Mucosa of rectum (tissue), 2 donors: ENCODE data around the gene KCNJ14.

Source experiments
- H3K27ac ChIP-seq, 2 donors: one replicate each; pipeline ENCODE4 v1.7.0; 2013; ENCODE audit warnings: inconsistent platforms in 2 of 2, low read depth in 2 of 2, low read length in 2 of 2
- H3K27me3 ChIP-seq, 2 donors: one replicate each; pipeline ENCODE4 v1.7.0; 2013; ENCODE audit warnings: low read length in 2 of 2; ENCODE audit not compliant: control insufficient read depth in 2 of 2, insufficient read depth in 2 of 2
- H3K36me3 ChIP-seq, 2 donors: one replicate each; pipeline ENCODE4 v1.7.0; 2013; ENCODE audit warnings: low read length in 2 of 2; ENCODE audit not compliant: control insufficient read depth in 2 of 2, insufficient read depth in 2 of 2
- H3K4me1 ChIP-seq, 2 donors: one replicate each; pipeline ENCODE4 v1.7.0; 2013; ENCODE audit warnings: low read length in 2 of 2, mild to moderate bottlenecking in 1 of 2; ENCODE audit not compliant: control insufficient read depth in 2 of 2, insufficient read depth in 2 of 2
- H3K4me3 ChIP-seq, 2 donors: one replicate each; pipeline ENCODE4 v1.7.0; 2013; ENCODE audit warnings: low read length in 2 of 2
- H3K9ac ChIP-seq, 2 donors: one replicate each; pipeline ENCODE4 v1.7.0; 2013; ENCODE audit warnings: low read length in 2 of 2, low read depth in 1 of 2, mild to moderate bottlenecking in 1 of 2
- H3K9me3 ChIP-seq, 2 donors: one replicate each; pipeline ENCODE4 v1.7.0; 2013; ENCODE audit warnings: low read length in 2 of 2; ENCODE audit not compliant: control insufficient read depth in 2 of 2
- donor health status: healthy.
- donor health status: Normal muscosa, but diverticular disease.

KCNJ14 gene

DNA sequence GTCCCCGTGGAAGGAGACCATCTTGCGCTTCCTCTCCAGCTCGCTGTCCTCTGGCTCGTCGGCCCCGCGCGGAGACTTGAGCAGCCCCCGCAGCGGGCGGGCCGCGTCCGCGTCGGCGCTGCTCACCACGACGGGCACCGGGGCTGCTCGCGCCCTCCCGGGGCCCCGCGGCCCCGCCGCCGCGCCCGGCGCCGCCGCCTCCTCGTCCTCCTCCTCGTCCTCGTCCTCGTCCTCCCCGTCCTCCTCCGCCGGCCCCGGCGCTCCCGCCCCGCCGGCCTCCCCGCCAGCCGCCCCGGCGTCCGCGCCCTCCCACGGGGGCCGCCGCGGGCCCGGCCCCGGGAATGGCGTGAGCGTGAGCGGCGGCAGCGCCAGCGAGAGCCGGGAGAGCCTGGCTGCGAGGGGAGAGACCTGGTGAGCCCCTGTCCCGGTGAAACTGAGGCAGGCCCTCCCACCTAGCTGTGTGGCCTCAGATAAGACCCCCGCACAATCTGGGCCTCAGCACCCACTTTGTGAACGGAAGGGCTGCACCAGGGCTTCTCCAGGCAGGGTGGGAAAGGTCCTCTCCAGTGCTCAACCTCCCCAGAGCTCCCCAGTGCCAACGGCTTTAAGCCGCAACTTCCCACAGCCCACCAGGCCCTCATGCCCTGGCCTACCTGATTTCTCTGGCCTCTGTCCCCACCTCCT is 38.5 kb downstream of the KCNJ14 start:
- Histone ChIP-seq H3K4me3 (peak overlapping the region; percentile 65 to 74), H3K27ac (peak overlapping the region; percentile 26 to 71), H3K9ac (peak overlapping the region; percentile 57 to 72), H3K27me3 (peaks cover 0 to 11% of the 10 kb centered on the region in 2 donors), H3K36me3 (no peaks in the 10 kb centered on the region), H3K9me3 (no peaks in the 10 kb centered on the region), H3K4me1 (peaks cover 3 to 13% of the 10 kb centered on the region in 2 donors)

DNA sequence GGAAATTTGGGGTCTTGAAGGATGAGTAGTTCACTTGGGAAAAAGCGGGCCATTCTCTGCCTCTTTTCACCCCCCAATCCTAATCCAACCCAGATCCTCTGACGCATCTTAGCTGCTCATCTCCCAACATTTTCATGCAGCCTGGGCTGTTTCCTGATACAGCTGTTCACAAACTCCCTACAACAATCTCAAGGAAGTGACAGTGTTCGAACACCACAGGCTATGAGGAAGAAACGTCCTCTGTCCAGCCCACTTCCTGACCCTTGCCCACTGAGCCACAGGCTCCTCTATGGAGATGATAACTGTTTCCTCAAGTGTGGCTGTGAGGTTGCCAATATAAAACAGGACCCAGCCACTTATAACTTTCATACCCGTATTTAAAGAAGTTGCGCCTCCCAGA is 40.0 kb downstream of the KCNJ14 start:
- H3K4me3 ChIP-seq: no peak overlapping the region
- H3K27me3 ChIP-seq: peaks cover 1 to 13% of the 10 kb centered on the region in 2 donors
- peak overlapping the region in 1 of 2 donors; percentile 17 for H3K9ac ChIP-seq
- no peak overlapping the region for H3K27ac ChIP-seq
- peaks cover 3 to 13% of the 10 kb centered on the region in 2 donors for H3K4me1 ChIP-seq
- H3K9me3 ChIP-seq: no peaks in the 10 kb centered on the region
- H3K36me3 ChIP-seq: no peaks in the 10 kb centered on the region

DNA sequence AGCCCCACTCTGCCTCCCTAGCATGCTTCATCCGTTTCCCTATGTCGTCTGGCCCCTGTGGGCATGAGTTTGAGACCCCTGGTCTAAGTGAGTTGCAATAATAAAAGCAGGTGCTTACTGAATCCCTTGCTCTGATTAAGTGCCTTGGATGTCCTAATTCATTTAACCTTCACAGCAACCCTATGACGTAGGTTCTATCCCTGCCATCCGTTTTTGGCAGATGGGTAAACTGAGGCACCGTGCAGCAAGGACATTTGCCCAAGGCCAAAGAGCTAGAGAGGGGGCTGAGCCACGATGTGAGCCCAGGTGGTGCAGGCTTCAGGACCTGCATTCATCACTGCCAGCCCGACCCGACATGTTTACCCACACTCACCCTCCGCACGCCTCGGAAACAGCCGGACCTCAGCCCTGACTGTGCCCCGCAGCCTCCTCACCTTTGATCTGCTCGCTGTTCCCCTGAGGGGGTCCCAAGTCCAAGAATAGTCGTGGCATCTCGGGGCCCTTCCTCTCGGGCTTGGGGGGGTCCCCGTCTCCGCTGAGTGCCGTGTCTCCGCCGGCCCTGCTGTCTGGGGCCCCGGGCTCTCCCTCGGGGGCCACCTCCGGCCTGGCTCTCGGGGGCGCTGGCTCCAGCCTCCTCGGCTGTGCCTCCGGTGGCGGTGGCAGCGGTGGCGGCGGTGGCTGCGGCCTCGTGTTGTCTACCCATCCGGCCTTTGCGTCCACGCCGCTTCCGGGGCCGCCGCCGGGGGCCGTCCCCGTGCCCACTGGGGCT is 41.8 kb downstream of the KCNJ14 start:
- H3K27me3 ChIP-seq: peaks cover 4 to 24% of the 10 kb centered on the region in 2 donors
- H3K36me3 ChIP-seq: no peaks in the 10 kb centered on the region
- H3K9ac ChIP-seq: no peak overlapping the region
- no peak overlapping the region for H3K4me3 ChIP-seq
- H3K9me3 ChIP-seq: no peaks in the 10 kb centered on the region
- H3K27ac ChIP-seq: no peak overlapping the region
- H3K4me1 ChIP-seq: peaks cover 3 to 16% of the 10 kb centered on the region in 2 donors

DNA sequence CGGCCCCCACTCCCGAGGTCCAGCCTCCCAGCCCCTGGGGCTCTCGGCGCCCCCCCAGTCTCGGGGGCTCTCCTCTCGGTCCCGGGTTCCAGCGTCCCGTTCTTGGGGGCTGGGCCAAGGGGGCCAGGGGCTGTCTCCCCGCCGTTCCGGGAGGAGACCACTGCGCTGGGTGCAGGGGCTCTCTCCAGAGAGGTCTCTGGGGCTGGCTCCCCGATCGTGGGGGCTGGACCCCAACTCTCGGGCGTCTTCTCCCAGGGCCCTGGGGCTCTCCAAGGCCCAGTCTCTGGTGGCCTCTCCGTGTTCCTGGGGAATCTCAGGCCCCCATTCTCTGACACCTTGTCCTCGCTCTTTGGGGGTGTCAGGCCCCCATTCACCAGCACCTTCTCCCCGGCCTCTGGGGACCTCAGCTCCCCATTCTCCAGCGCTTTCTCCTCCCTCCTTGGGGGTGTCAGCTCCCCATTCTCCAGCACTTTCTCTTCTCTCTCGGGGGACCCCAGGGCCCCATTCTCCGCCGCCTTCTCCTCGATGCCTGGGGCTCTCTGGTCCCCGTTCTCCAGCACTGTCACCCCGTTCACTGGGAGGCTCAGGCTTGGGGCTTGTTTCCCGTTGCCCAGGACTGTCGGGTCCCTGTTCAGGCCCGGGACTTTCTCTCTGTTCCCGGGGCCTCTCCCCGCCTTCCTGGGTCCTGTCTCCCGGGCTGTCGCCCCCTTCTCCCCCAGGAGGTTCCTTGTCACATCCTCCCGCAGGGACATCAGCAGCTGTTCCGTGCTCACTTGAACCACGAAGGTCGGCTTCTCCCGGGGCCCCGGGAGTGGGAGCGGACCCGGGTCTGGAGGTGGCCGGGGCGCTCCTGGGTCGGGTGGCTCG is 42.6 kb downstream of the KCNJ14 start:
- Histone ChIP-seq H3K27ac (no peak overlapping the region), H3K9ac (no peak overlapping the region), H3K36me3 (no peaks in the 10 kb centered on the region), H3K4me1 (peaks cover 3 to 11% of the 10 kb centered on the region in 2 donors), H3K27me3 (peaks cover 4 to 27% of the 10 kb centered on the region in 2 donors), H3K4me3 (no peak overlapping the region), H3K9me3 (no peaks in the 10 kb centered on the region)

DNA sequence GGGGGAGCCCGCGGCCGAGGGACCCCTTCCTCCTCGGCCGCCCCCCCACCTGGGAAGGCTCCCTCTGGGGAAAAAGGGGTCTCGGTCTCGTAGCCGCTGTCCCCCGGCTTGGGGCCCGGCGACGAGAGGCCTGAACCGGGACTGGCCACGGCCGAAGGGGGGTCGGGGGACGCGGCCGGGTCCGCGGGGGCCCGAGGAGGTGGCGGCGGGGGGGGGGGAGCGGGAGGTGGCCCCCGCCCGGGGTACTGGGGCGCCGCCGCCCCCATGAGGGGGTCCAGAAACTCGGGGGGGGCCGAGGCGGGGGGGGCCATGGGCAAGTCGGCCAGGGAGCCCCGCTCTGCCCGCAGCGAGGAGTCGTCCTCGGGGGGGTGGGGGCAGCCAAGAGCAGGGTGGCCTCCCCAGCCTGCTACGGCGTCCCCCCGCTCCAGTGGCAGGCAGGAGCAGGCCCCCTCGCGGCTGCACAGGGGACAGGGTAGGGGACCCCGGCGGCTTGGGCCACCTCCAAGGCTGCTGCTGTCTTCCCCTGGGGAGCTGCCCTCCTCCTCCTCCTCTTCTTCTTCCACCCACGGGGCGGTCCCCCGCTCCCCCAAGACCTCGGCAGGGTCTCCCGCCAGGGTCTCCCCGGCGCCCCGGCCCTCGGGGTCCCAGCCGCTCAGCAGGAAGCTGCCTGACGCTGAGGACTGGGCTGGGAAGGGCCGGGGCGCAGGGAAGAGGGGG is 43.4 kb downstream of the KCNJ14 start:
- Histone ChIP-seq H3K4me1 (peaks cover 3 to 11% of the 10 kb centered on the region in 2 donors), H3K27me3 (peaks cover 4 to 27% of the 10 kb centered on the region in 2 donors), H3K4me3 (no peak overlapping the region), H3K36me3 (no peaks in the 10 kb centered on the region), H3K9me3 (no peaks in the 10 kb centered on the region), H3K27ac (no peak overlapping the region), H3K9ac (no peak overlapping the region)

DNA sequence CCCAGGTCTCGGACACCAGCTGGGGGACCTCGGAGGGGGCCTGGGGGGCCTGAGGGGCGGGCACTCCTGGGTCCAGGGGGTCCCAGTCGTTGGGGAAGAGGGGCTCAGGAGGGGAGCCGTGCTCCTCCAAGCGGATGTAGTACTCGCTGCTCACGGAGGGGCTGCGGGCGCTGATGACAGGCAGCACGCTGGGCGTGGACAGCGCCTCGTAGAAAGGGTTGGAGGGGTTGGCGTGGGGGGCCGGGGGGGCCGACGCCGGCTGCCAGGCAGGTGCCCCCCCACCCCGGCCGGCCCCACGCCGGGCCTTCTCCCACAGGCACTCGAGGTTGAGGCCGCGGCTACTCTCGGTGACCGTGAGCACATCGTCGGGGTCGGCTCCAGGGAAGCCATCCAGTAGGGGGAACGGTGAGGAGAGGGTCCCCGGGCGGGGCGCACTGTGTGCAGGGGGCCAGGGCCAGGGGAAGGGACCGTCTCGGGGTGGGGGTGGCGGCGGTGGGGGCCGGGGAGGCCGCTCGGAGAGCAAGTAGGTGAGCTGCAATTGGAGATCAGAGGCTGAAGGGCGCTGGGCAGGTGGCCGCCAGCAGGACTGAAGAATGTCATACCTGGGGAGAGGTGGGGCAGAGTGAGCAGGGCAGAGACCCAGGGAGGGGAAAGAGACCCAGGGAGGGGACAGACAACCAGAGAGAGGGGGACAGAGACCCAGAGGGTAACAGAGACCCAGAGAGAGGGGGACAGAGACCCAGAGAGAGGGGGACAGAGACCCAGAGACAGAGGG is 44.1 kb downstream of the KCNJ14 start:
- no peak overlapping the region for H3K4me3 ChIP-seq
- peaks cover 4 to 24% of the 10 kb centered on the region in 2 donors for H3K27me3 ChIP-seq
- no peaks in the 10 kb centered on the region for H3K36me3 ChIP-seq

DNA sequence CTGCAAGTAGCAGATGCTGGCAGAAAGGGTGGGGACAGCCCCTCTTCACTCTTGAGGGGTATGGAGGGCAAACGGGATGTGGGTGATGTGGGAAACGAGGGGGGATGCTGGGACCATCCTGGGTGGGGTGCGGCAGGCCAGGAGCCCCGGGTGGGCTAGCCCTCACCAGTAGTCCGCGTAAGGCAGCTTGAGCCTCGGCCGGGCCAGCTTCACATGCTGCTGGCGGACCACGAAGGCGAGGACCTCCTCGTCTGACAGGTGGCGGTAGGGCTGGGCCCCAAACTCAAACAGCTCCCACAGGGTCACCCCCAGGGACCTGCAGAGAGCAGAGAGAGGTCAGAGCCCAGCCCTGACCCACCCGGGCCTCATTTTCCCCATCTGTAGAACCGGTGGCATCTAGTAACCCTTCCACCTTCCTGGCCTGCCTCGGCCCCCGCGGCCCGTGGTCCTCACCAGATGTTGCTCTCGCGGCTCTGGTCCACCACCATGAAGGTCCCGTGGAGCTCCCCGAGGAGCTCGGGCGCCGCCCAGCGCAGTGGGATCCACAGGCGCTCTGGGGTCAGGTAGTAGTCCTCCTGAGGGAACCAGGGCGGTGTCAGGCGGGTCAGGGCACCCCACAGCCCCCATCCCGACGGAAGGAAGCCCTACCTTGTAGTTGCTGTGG is 45.6 kb downstream of the KCNJ14 start:
- H3K4me3 ChIP-seq: peak overlapping the region in 1 of 2 donors; percentile 57
- no peaks in the 10 kb centered on the region for H3K9me3 ChIP-seq
- no peaks in the 10 kb centered on the region for H3K36me3 ChIP-seq
- no peak overlapping the region for H3K27ac ChIP-seq
- H3K4me1 ChIP-seq: peaks cover 0 to 3% of the 10 kb centered on the region in 2 donors
- peak overlapping the region in 1 of 2 donors; percentile 41 for H3K9ac ChIP-seq
- H3K27me3 ChIP-seq: peaks cover 4 to 24% of the 10 kb centered on the region in 2 donors

More for the DNA sequence above, 44.1 kb downstream of the KCNJ14 start:
- Histone ChIP-seq H3K9me3 (no peaks in the 10 kb centered on the region), H3K9ac (no peak overlapping the region), H3K4me1 (peaks cover 0 to 6% of the 10 kb centered on the region in 2 donors), H3K27ac (no peak overlapping the region)

DNA sequence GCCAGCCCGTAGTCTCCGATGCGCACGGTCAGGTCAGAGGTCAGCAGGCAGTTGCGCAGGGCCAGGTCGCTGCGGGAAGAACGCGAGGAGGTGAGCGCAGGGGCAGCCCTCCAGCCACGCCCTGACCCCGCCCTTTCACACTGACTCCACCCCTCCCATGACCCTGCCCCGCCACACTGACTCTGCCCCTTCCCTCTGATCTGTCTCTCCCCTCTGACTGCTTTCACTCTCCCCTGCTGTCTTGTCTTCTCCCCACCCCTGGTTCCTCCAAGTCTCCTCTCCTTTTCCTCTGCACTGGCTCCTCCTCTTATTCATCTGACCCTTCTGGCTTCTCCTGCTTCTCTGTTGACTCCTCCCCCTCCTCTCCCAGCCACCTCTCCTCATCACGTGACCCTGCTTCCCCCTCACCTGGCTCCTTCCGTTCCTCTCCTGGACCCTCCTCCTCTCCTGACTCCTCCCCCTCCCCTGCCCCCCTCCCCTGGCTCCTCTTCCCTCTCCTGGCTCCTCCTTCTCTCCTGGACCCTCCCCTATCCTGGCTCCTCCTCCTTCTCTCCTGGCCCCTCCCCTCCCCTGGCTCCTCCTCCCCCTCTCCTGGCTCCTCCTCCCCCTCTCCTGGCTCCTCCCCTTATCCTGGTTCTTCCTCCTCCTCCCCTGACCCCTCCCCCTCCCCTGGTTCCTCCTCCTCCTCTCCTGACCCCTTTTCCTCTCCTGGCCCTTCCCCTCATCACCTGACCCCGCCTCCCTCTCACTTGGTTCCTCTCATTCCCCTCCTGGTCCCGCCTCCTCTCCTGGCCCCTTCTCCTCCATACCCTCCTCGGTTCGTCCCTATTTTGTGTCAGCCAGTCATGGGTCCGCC is 46.3 kb downstream of the KCNJ14 start:
- H3K27ac ChIP-seq: peak overlapping the region in 1 of 2 donors; percentile 32
- H3K4me1 ChIP-seq: peaks cover 0 to 3% of the 10 kb centered on the region in 2 donors
- peaks cover 4 to 24% of the 10 kb centered on the region in 2 donors for H3K27me3 ChIP-seq
- peak overlapping the region in 1 of 2 donors; percentile 57 for H3K4me3 ChIP-seq
- H3K9ac ChIP-seq: peak overlapping the region in 1 of 2 donors; percentile 41
- H3K9me3 ChIP-seq: no peaks in the 10 kb centered on the region
- H3K36me3 ChIP-seq: no peaks in the 10 kb centered on the region
